Endothelial cell of umbilical vein (primary cell): ENCODE data around the gene KBTBD3.

Experiments used
- CTCF ChIP-seq, 2 donors: IDR thresholded peaks; 1 replicate in 1 of 2; 2 replicates in 1 of 2; pipeline ENCODE4 v1.5.1; 2011; ENCODE audit warnings: low read length in 2 of 2, mild to moderate bottlenecking in 2 of 2, moderate library complexity in 2 of 2, control low read depth in 1 of 2, inconsistent platforms in 1 of 2, low read depth in 1 of 2; ENCODE audit not compliant: insufficient read depth in 1 of 2; ENCODE audit errors: extremely low read depth in 1 of 2
- EZH2 ChIP-seq: IDR thresholded peaks from 2 replicates; pipeline ENCODE4 v1.6.1; 2012; ENCODE audit warnings: borderline replicate concordance, low read depth, mild to moderate bottlenecking, moderate library complexity, low read length, inconsistent platforms; ENCODE audit not compliant: severe bottlenecking
- FOS ChIP-seq: IDR thresholded peaks from 2 replicates; pipeline ENCODE4 v1.6.1; 2011; ENCODE audit warnings: mild to moderate bottlenecking, low read length, moderate library complexity, borderline replicate concordance; ENCODE audit not compliant: insufficient read depth
- GATA2 ChIP-seq: IDR thresholded peaks from 2 replicates; pipeline ENCODE4 v1.7.0; 2011; ENCODE audit warnings: low read depth, mild to moderate bottlenecking, moderate library complexity, mixed read lengths, low read length; ENCODE audit not compliant: insufficient read length, insufficient read depth
- JUN ChIP-seq: IDR thresholded peaks from 2 replicates; pipeline ENCODE4 v1.6.1; 2011; ENCODE audit warnings: borderline replicate concordance, low read depth; ENCODE audit not compliant: insufficient read length, insufficient read depth
- POLR2A ChIP-seq: IDR thresholded peaks from 2 replicates; pipeline ENCODE4 v1.6.1; 2012; ENCODE audit warnings: low read depth, mild to moderate bottlenecking, control low read depth, low read length
- POLR2AphosphoS5 ChIP-seq: IDR thresholded peaks from 2 replicates; pipeline ENCODE4 v1.6.1; 2012; ENCODE audit warnings: low read depth, mild to moderate bottlenecking, control low read depth, low read length, moderate library complexity; ENCODE audit not compliant: insufficient read depth

DNA sequence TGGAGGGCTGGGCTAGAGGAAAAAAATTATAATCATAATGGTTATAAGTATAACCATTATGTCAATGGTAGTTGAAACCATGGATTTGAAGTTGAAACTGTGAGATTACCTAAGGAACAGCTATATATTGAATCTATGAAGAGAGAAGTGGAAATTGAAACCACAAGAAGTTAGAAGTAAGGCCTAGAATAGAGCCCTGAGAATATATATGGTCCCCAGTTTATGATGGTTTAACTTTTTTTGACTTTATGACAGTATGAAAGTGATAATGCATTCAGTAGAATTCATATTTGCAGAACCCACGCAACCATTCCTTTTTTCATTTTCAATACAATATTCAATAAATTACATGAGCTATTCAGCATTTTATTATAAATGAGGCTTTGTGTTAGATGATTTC, 15.3 kb upstream of the KBTBD3 start:
- TF ChIP-seq POLR2AphosphoS5 (no peak), POLR2A (no peak), CTCF (IDR thresholded peaks at IDR 0.05; ENCODE audit: extremely low read depth in 1 of 2, insufficient read depth in 1 of 2, low read depth in 1 of 2, low read length in 2 of 2) (no peak), GATA2 (no peak), EZH2 (no peak), FOS (no peak), JUN (no peak)
